OCI-LY7 (cell line): Measurements from ENCODE around the gene PRX.

Experiments used
- CTCF ChIP-seq: fragments of 200-600 bp; sonication (generic); conservative IDR thresholded peaks from 2 replicates; pipeline ENCODE4 v1.5.1; 2014; ENCODE audit warnings: mild to moderate bottlenecking, antibody characterized with exemption, low read length, moderate library complexity, mixed read lengths
- EZH2phosphoT487 ChIP-seq: fragments of 200-600 bp; sonication (generic); IDR thresholded peaks from 2 replicates; pipeline ENCODE4 v1.6.1; 2018; ENCODE audit warnings: low read depth, borderline replicate concordance, mild to moderate bottlenecking, mixed run types, antibody characterized with exemption, low read length, moderate library complexity, mixed read lengths

- TF ChIP-seq EZH2phosphoT487: no peak
- TF ChIP-seq CTCF: no peak
Measured at GRCh38 chr19:40365613-40366401, 47.4 kb downstream of the PRX start.
